ENCODE results near the gene AKT3.

DNA sequence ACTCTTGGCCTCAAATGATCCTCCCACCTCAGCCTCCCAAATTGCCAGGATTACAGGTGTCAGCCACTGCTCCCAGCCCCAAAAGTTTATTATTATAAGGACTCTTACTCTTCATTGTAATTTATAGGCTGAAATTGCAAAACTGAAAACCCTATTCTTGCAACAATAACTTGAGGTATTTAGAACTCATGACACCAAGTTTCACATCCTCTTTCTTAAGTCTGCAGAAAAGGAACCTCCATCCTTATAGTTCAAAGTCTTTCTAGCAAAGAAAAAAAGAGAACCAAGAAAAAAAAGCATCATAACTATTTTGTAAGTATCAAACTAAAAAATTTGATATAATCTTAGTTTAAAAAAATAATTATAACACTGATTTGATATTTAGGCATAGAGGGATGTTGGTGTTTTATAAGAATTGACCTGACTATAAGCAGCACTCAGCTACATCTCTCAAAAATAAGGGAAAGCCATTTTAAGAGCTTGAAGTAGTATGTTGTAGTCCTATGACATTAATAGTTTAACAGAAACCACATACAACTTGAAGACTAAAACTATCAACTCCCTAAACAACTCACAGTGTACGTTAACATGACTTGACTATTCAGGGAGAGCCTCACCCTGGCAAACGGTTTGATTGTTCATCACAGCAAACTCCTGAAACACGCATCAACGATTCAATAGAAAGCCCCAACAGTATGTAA, 122.4 kb downstream of the AKT3 start:
- TF ChIP-seq, protein P1, sequence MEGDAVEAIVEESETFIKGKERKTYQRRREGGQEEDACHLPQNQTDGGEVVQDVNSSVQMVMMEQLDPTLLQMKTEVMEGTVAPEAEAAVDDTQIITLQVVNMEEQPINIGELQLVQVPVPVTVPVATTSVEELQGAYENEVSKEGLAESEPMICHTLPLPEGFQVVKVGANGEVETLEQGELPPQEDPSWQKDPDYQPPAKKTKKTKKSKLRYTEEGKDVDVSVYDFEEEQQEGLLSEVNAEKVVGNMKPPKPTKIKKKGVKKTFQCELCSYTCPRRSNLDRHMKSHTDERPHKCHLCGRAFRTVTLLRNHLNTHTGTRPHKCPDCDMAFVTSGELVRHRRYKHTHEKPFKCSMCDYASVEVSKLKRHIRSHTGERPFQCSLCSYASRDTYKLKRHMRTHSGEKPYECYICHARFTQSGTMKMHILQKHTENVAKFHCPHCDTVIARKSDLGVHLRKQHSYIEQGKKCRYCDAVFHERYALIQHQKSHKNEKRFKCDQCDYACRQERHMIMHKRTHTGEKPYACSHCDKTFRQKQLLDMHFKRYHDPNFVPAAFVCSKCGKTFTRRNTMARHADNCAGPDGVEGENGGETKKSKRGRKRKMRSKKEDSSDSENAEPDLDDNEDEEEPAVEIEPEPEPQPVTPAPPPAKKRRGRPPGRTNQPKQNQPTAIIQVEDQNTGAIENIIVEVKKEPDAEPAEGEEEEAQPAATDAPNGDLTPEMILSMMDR (IDR thresholded peaks at IDR 0.05; ENCODE audit: low read length) = no peak
- TF ChIP-seq EZH2 (optimal IDR thresholded peaks at IDR 0.05; ENCODE audit: low read depth, low read length) = no peak

Data from MM.1S (cell line).